HTERT RPE-1 (cell line): ENCODE results near the gene ZFPM1.

ENCODE experiments used
- in situ Hi-C: fragments of 300-500 bp; cut with MboI; formaldehyde crosslinking; loops from 4 replicates; pipeline ENCODE4 v1.14.3; 2020; ENCODE audit warnings: low sequenced_read_pairs

The ZFPM1 gene

DNA sequence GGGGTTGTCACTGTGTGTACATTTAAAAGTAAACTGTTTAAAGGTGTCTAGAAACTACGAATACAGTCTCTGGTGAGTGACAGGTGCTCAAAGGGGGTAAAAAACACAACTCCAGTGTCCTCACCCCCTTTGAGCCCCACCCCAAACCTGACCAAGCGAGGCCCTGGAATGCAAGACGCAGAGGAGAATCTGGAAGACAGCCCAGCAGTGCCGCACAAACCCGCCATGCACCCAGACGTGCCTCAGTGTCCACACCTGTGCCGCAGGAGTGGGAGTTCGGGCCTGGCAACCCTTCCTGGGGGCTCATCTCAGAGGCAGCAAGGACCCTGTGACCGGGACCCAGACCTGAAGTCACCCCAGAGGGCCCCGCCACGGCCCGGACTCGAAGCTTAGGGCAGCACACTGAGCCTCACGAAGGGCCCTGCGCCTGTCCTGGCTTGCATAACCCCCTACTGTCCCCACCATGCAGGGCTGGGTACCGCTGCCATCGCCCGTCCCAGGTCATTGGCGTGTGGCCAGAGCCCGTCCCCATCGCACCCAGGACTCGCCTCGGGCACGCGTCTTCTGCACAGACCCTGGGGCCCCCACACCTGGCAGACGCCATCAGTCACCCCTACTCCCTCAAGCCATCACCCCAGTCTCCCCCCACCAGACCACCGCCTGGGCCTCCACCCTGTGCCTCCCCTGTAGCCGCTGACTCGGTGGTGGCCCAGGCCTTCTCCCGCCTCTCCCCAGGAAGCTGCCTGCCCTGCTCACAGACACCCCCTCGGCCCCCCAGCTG is 84.1 kb downstream of the ZFPM1 start:
- in situ Hi-C loops = no loop called here

DNA sequence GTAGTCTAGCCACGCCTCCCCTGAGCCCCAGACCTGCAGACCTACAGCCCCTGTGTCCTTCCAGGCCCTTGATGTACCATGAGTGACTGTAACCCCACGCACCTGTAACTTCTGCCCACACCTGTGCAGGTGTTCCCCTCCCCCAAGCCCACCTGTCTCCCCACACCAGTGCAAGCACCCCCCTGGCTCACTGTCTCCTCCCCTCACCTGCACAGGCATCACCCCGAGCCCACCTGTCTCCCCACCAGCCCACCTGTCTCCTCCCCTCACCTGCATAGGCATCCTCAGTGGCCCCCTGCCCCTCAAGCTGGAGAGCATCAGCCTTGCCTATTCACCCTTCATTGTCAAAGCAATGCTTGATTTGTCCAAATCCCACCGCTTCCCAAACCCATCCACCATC is 84.8 kb downstream of the ZFPM1 start:
- in situ Hi-C loops = no loop called here

DNA sequence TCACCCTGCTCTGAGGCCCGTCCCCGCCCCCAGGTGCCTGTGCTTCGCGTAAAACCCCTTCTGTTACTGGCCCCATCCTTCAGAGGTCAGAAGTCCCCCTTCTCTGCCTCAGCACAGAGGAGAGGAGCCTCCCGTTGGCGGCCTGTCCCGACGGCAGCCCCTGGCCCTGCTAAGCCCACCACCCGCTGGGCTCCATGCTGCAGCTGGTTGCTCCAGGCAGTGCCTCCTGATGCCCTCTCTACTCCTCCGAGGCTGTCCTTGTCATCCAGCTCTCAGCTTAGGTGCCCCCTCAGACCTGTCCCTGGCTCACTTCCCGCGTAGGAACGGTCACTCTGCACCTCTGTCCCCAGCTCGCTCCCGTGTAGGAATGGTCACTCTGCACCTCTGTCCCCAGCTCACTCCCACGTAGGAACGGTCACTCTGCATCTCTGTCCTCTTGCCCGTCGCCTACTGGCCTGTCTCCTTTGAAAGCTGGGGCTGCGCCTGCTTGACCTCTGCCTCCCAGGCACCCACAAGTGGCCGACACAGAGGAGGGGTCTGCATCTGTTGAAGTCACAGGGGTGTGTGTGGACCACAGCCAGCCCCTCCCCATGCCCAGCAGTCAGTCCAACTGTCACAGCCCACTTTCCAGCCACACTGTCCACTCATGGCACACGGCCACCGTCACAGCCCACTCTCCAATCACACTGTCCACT is 85.4 kb downstream of the ZFPM1 start:
- in situ Hi-C loops = no loop called here

DNA sequence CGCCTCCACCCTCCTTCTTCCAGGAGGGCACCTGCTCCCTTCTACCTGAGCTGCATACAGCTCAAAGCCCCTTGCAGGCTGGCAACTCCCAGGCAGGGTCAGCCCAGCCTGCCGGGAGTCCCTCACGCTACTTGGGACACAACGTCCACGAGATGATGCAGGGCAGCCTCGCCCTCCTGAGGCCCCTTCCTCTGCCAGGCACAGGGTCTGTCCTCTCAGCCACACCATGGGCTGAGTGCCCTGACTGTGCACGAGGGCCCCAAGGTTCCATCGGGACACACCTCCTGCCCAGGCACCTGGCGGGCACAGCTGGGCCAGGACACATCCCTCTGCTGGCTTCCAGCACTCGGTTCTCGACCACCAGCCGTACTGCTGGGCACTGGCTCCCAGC is 86.2 kb downstream of the ZFPM1 start:
- in situ Hi-C loops = no loop called here

DNA sequence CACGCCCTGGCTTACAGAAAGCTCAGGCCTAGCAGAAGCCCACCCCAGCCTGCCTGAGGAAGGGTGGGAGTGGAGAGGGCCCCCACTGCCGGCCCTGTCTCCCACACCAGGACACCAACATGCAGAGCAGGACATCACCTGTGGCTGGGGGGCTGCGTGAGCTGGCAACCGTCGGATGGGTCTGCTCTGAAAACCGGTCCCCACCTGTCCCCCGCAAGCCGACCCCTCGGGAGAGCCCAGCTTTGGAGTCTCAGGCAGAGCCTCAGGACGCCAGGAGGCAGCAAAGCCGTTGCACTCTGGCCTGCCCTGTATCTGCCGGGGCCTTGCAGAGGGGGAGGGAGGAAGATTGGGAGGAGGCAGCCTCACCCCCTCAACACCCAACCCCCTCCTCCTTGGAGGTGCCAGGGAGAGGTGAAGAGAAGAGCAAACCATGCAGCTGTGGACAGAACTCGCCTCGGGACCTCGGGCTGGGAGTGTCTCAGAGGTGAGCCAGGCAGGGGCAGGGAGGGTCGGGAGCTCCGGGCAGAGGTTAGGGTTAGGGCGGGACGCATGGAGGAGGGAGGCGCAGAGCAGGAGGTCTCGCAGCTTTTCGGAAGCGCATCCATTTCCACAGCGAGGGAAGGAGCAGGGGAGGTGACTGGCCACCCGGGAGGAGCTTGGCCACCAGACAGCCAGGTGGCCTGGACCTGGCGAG is 86.7 kb downstream of the ZFPM1 start:
- in situ Hi-C loops = no loop called here

DNA sequence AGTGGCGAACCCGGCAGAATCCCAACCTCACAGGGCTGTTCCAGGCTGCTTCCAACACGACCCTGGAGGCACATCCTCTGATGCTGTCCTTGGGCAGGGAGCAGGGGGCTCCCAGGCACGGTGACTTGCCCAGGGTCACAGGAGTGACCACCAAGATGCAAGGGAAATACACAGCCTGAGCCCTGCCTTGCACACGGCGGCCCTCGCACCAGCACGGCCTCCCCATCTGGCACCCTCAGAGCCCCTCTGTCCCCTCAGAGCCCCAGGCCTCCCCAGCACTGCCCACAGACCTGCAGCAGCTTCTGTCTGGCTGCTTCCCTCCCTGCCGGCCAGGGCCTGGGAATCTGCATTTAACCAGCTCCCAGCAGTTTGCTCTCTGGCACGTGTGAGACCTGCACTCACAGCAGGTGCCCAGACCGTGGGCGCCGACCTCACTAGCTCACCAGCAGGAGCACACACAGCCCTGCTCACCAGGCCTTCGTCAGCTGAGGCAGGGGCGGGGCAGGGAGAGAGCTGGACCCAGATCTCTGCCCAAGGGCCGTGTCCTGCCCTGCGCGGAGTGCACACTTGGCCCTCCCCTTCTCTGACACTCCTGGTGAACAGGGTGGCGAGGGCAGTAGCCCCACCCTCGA is 87.4 kb downstream of the ZFPM1 start:
- in situ Hi-C loops = no loop called here

DNA sequence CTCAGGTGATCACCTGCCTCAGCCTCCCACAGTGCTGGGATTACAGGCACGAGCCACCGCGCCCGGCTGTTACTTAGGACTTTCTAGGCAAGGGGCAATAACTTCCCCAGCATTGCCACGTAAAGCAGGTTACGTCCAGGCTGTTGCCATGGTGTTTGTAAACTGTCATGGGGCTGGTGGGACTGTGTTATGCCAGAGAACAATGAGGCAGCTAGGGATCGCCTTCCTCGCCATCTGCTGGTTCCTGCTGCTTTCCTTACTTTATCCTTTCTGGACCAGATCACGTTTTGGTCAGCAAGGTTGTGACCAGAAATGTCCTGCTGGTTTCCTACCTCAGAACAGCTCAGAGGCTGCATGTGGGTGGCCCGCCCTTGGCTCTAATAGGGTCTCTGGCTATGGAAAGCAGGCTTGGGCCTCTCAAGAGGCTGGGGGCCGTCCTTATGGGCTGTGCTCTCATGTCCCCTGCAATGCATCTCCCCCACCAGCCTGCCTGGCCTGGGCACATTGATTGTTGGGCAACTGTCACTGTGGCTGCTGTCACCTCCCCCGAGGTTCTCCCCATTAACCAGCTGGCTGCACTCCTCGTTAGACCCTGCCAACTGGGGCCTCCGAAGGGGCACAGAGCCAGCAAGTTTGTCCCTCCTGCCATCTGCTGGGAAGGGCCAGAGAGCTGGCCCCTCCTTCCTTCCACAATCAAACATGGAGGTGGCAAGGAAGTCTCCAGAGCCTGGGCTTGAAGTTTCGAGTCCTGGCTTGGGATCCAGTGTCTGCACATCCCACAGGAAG is 88.9 kb downstream of the ZFPM1 start:
- in situ Hi-C loops = no loop called here

DNA sequence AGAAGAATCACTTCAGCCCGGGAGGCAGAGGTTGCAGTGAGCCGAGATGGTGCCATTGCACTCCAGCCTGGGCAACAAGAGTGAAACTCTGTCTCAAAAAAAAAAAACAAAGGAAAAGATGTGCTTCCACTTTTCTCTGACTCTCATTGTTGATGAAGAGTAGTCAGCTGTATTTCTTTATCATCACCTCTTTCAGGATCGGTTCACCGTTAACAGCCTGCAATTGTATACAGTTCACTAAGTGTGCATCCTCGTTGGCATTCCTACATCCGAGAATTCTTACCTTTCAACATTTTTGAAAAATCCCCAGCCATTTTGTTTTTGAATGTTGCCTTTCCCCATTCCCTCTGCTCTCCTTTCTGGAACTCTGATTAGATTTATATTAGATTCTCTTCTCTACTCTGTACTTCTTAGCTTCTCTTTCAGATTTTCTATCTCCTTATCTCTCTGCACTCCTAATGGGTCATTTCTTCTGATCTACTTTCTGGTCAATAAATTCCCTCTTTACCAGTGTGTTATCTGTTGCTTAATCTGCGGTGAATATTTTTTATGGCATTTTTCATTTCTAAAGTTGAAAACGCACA is 90.2 kb downstream of the ZFPM1 start:
- in situ Hi-C loops = no loop called here

DNA sequence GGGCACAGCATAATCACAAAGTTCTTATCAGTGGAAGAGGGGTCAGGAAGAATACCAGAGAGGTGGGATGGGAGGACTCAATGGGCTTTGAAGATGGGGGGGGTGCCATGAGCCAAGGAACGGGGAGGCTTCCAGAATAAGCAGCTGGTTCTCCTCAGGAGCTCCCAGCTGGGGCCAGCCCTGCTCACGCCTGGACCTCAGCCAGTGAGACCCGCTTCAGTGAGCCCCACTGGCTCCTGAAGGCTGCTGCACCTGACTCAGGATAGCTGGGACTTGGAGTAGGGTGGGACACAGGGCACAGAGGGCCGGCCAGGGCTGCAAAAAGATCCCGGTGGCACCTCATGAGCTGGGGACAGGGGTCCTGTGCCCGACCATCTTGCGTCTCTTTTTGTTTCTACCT is 92.7 kb downstream of the ZFPM1 start:
- in situ Hi-C loops = no loop called here

DNA sequence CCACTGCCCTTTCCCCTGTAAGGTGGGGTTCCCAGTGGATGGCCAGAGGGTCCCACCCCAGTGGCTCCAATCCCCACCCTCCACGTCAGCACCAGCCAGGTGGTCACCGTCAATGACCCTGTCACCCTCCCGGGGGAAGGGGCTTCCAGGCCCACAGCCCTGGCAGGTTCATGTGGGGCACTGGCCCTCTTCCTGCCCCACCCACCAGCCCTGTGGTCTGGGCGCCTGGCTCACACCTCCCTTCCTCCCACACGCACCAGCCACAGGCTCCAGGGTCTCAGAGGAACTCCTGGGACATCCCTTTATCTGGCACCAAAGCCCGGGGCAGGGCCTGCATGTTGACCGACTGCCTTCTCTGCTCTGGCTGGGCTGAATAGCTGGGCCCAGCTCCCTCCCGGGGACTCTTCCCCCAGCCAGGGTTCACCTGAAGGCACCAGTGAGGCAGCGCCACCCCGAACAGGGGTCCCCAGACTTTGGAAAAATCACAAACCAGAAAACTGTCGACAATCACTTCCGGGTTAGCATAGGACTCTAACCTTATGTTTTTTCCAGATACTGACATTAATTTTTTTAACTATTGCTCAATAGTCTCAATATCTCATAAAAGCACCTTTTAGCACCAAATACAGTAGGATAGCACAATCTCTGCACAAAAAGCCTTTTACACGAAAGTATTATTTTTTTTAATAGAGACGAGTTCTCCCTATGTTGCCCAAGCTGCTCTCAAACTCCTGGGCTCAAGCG is 95.2 kb downstream of the ZFPM1 start:
- in situ Hi-C loops = no loop called here

DNA sequence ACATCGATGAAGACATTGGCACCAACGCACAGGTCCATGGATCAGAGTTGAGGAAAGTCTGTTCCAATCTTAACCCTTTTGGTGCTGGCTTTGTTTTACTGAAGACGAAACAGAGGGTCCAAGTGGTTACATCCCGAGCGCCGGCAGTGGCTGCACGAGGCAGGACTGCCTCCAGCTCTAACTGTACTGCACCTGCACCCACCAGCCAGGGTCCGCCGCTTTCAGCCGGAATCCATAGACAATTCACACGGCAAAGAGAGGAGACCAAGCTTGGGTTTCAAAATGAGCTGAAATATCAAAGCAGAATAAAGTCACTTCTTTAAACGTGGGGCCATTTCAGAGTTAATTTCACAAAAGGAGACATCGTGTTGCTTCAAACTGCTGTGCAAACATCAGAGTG is 95.9 kb downstream of the ZFPM1 start:
- in situ Hi-C loops = no loop called here

DNA sequence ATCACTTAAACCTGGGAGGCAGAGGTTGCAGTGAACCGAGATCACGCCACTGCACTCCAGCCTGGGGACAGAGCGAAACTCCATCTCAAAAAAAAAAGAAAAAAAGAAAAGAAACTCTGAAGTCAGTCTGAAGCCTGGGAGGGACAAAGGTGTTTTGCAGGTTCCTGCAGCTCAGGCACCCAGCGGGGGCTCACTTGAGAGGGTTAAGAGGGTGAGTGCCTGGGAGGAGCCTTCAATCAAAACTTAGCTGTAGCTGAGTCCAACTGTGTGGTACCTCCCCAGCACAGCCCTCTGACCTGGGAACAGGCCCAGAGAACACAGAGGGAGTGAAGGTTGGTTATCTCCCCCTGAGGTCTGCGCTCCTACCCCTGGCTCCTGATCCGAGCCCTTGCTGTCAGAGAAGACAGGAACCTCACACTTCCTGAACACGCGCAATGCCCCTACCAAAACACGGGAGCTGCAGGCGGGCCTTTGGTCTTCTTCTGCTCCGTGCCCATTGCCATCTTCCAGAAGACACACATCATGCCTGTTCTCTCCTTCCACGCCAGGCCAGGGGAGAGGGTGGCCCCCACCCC is 96.7 kb downstream of the ZFPM1 start:
- in situ Hi-C loops = no loop called here

DNA sequence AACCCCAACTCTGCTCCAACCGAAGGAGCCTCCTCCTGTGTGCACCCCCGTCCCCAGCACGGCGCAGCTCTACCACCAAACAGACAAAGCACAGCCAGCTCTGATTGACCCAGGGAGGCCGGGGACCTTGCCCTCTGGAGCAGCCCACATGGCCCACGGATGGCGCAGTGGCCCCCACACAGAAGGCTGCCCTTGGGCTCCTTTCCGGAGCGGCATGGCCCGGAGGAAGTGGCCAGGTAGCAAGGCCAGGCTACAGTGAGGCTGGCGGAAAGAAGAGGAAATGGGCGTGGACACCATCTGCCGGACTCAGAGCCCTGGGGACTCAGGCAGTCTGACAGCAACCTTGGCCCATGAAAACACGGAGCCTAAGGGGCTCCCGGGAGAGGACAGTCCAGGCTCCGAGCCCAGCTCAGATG is 97.2 kb downstream of the ZFPM1 start:
- in situ Hi-C loops = no loop called here

DNA sequence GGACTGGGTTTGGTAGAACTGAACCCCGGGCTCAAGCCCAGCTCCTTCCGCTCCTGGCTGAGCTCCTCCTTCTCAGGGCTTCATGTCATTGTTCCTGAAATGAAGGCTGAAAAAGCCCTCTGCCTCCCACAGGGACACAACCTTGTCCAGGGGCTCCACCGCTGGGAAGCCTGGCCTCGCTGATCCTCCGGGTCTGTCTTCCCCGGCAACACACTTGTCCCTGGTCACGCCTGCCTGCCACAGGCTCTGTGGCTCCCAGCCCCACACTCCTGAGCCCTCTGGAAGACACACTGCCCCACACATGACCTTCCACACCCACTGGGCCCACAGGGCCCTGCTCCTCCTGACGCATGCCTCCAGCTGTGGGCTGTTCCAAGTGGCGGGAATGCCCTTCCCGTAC is 99.1 kb downstream of the ZFPM1 start:
- in situ Hi-C loops = no loop called here

DNA sequence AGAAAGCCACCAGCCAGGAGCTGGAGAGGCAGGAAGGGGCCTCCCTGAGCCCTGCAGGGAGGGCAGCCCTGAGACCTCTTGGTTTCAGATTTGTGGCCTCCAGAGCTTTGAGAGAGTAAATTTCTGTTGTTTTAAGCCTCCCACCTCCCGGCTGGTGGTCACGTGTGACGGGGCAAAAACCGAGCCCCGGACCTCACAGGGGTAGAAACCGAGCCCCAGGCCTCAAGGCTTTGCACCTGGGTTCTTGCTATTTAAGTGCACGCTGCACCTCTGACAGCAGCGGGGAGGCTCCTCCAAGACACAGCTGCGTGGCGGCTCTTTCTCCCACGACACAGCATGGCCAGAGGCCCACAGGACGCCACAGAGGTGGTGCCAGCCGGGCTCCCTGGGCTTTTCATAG is 99.7 kb downstream of the ZFPM1 start:
- in situ Hi-C loops = no loop called here

DNA sequence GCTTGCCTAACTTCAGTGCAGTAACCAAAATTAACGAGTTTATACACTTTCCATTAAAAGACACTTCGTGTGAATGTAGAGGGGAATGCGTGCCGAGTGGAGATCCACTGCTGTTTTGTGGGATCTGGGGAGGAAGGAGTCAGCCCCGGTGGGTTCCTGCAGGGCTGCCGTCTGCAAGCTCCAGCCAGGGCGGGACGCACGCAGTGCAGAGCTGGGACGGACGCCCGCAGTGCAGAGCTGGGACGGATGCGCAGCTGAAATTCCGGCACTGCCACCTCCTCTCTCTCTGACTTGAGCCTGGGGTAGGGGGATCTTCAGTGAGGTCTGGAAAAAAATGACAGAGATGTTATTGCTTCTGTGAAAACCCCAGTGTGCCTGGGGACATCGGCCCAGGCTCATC is 100.7 kb downstream of the ZFPM1 start:
- in situ Hi-C loops = no loop called here

DNA sequence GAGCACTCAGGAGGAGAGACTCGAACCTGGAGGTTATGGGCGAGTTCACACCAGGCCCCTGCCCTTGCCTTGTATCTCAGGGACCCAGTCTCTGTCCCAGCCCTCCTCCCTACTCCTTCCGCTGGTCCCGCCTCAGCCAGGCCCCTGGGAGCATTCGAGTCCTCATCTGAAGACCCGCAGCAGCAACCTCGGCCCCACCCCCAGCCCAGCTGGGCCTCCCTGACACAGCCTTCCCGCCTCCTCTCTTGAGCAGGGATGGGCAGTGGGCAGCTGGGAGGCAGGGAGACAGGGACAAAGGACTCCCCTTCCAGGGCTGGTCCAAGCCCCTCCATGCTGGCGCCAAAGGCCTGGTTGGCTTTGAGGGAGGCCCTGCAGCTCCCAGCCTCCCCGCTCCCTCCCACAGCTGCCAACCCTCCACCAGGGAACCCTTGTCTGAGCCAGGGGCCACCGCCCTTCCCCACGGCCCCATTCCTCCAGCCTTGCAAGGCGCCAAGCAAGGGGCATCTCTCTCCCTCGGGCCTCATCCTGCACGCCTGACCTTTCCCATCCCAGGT is 101.7 kb downstream of the ZFPM1 start:
- in situ Hi-C loops = no loop called here

DNA sequence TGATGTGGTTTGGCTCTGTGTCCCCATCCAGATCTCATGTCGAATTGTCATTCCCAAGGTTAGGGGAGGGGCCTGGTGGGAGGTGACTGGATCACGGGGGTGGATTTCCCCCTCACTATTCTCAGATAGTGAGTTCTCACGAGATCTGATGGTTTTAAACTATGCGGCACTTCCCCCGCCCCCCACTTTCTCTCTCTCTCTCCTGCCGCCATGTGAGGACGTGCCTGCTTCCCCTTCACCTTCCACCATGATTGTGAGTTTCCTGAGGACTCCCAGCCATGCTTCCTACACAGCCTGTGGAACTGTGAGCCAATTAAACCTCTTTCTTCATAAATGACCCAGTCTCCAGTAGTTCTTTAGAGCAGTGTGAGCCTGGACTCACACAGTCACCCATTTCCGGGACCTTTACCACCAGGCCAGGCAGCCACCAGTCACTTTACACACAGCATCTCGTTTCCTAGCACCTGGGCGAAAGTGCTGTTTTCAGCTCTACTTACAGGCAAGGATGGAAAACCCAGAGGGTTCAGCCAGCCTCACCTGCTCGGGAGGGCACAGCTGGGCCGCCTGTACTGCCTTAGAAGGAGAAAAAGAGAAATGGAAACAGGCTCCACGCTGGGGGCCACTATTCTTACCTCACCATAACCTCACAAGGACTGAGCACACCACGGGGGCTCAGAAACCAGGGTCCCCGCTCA is 103.4 kb downstream of the ZFPM1 start:
- in situ Hi-C loops = no loop called here
